Effector memory CD4-positive, alpha-beta T cell (primary cell): ENCODE results near the gene CLSTN1.
"Not testable (repeated sequence)": the region's sequence is repeated elsewhere in the genome, so short reads cannot be mapped to it uniquely, and the experiment has no call there.

ENCODE experiments used
- DNase-seq, 3 donors: peaks; one replicate each; pipeline ENCODE4 v3.0.0-alpha.2; 2020
- H3K27ac ChIP-seq: 2 replicates; pipeline ENCODE4 v1.7.0; 2013; ENCODE audit warnings: mild to moderate bottlenecking, low read length, moderate library complexity; ENCODE audit not compliant: insufficient read depth, poor library complexity, severe bottlenecking
- H3K27me3 ChIP-seq: replicated peaks from 2 replicates; pipeline ENCODE4 v1.7.0; 2013; ENCODE audit warnings: mild to moderate bottlenecking, low read length; ENCODE audit not compliant: insufficient read depth, control insufficient read depth, poor library complexity, severe bottlenecking
- H3K36me3 ChIP-seq: 2 replicates; pipeline ENCODE4 v1.7.0; 2013; ENCODE audit warnings: mild to moderate bottlenecking, low read length, moderate library complexity; ENCODE audit not compliant: control insufficient read depth, insufficient read depth
- H3K4me1 ChIP-seq: 2 replicates; pipeline ENCODE4 v1.7.0; 2013; ENCODE audit warnings: low read length, mild to moderate bottlenecking; ENCODE audit not compliant: control insufficient read depth, insufficient read depth, poor library complexity, severe bottlenecking
- H3K4me3 ChIP-seq: 2 replicates; pipeline ENCODE4 v1.7.0; 2013; ENCODE audit warnings: low read length, low read depth, mild to moderate bottlenecking; ENCODE audit not compliant: insufficient read depth, poor library complexity, severe bottlenecking
- H3K9me3 ChIP-seq: 2 replicates; pipeline ENCODE4 v1.7.0; 2013; ENCODE audit warnings: mild to moderate bottlenecking, low read length, moderate library complexity; ENCODE audit not compliant: control insufficient read depth

CLSTN1 gene

DNA sequence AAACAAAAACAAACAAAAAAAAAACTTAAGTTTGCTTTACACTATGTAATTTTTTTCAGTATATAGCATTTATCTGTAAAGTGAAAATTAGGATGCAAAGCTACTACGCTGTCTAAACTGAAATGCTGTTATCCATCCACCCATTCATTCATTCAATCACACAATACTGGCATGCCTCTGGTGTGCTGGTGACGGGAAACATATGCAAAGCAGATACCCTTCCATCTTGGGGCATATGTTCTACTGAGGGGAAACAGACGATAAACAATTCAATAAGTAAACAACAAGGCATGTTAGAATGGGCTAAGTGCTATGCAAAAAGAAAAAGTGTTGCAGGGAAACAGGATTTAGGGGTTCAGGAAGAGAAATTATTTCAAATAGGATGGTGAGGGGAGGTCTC lies 3.2 kb downstream of the CLSTN1 start:
- Histone ChIP-seq H3K4me3 (no peak overlapping the region), H3K36me3 (no peaks in the 10 kb centered on the region)

DNA sequence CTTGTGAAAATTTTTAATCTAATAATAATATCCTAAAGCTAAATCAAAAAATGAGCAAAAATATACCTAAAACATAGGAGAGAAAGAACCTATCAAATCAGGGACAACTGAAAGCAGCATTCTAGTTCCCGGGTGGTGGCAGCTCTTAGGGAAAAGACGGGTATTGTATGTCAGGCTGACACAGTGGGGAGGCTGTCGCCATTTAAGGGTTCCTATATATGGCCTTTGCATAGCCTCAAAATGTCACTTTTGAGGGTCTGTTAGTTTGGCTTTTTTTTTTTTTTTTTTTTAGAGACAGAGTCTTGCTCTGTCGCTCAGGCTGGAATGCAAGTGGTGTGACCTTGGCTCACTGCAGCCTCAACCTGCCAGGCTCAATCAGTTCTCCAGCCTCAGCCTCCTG lies 6.0 kb downstream of the CLSTN1 start:
- H3K4me1 ChIP-seq = peaks cover 11% of the 10 kb centered on the region
- no peaks in the 10 kb centered on the region for H3K36me3 ChIP-seq
- H3K27me3 ChIP-seq = no peaks in the 10 kb centered on the region
- DNase-seq = no peak
- no peak overlapping the region for H3K27ac ChIP-seq
- no peaks in the 10 kb centered on the region for H3K9me3 ChIP-seq
- no peak overlapping the region for H3K4me3 ChIP-seq

More for the DNA sequence above, 3.2 kb downstream of the CLSTN1 start:
- no peak for DNase-seq
- H3K27me3 ChIP-seq = no peaks in the 10 kb centered on the region
- H3K9me3 ChIP-seq = no peaks in the 10 kb centered on the region
- no peak overlapping the region for H3K27ac ChIP-seq
- peaks cover 27% of the 10 kb centered on the region for H3K4me1 ChIP-seq

- DNase-seq = no peak
- Histone ChIP-seq H3K4me1 (no peaks in the 10 kb centered on the region), H3K4me3 (no peak overlapping the region), H3K9me3 (no peaks in the 10 kb centered on the region), H3K27ac (no peak overlapping the region), H3K27me3 (no peaks in the 10 kb centered on the region), H3K36me3 (no peaks in the 10 kb centered on the region)
Measured at GRCh38 chr1:9816199-9816598, 7.6 kb downstream of the CLSTN1 start.

- Histone ChIP-seq H3K27me3 (no peaks in the 10 kb centered on the region), H3K27ac (no peak overlapping the region), H3K4me1 (no peaks in the 10 kb centered on the region), H3K9me3 (no peaks in the 10 kb centered on the region), H3K4me3 (no peak overlapping the region), H3K36me3 (no peaks in the 10 kb centered on the region)
- DNase-seq = no peak
Measured at GRCh38 chr1:9815150-9815549, 8.6 kb downstream of the CLSTN1 start.

DNA sequence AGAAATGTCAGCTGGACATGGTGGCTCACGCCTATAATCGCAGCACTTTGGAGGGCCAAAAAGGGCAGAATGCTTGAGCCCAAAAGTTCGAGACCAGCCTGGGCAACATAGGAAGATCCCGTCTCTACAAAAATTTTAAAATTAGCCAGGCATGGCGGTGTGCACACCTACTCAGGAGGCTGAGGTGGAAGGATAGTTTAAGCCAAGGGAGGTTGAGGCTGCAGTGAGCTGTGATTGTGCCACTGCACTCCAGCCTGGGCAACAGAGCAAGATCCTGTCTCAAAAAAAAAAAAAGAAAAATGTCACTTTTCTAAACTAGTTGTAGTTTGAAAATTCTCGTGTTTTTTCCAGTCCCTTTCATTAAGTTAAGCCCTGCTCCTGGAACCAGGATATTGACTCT lies 9.1 kb downstream of the CLSTN1 start:
- no peaks in the 10 kb centered on the region for H3K9me3 ChIP-seq
- H3K36me3 ChIP-seq = no peaks in the 10 kb centered on the region

GRCh38 chr1:9811239-9811966 lies 12.4 kb downstream of the CLSTN1 start:
- Histone ChIP-seq H3K27ac (no peak overlapping the region), H3K4me3 (no peak overlapping the region), H3K27me3 (no peaks in the 10 kb centered on the region), H3K4me1 (no peaks in the 10 kb centered on the region), H3K36me3 (no peaks in the 10 kb centered on the region), H3K9me3 (no peaks in the 10 kb centered on the region)
- DNase-seq = no peak

More for the DNA sequence above, 9.1 kb downstream of the CLSTN1 start:
- DNase-seq = no peak
- Histone ChIP-seq H3K4me1 (no peaks in the 10 kb centered on the region), H3K27ac (no peak overlapping the region), H3K4me3 (no peak overlapping the region), H3K27me3 (no peaks in the 10 kb centered on the region)

DNA sequence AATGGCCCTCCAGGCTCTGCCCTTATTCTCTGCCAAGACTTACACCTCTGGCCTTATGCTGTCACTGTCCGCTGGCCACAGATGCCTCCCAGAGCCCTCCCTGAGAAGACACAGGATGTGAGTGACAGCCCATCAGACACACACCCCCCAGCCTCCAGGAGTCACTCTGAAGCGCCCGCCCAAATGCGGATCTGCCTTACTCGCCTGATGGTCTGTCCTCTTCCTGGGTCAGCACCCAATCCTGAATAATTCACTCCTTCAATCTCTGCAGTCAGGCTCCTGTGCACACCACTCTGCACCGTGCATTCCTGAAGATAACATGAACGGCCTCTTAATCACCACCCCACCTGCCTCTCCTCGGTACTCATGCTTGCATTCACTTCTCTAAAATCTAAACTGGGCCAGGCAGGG lies 14.7 kb downstream of the CLSTN1 start:
- H3K27me3 ChIP-seq = no peaks in the 10 kb centered on the region
- peaks cover 4% of the 10 kb centered on the region for H3K4me1 ChIP-seq
- H3K9me3 ChIP-seq = no peaks in the 10 kb centered on the region
- DNase-seq = no peak
- no peak overlapping the region for H3K27ac ChIP-seq
- H3K4me3 ChIP-seq = no peak overlapping the region
- H3K36me3 ChIP-seq = no peaks in the 10 kb centered on the region

GRCh38 chr1:9808459-9808858 lies 15.3 kb downstream of the CLSTN1 start:
- Histone ChIP-seq H3K27me3 (no peaks in the 10 kb centered on the region), H3K4me1 (peaks cover 4% of the 10 kb centered on the region), H3K9me3 (no peaks in the 10 kb centered on the region), H3K27ac (no peak overlapping the region), H3K4me3 (no peak overlapping the region), H3K36me3 (no peaks in the 10 kb centered on the region)
- DNase-seq = no peak

GRCh38 chr1:9807541-9807940 lies 16.2 kb downstream of the CLSTN1 start:
- no peak for DNase-seq
- Histone ChIP-seq H3K27me3 (no peaks in the 10 kb centered on the region), H3K4me3 (no peak overlapping the region), H3K4me1 (peaks cover 4% of the 10 kb centered on the region), H3K9me3 (no peaks in the 10 kb centered on the region), H3K36me3 (no peaks in the 10 kb centered on the region), H3K27ac (no peak overlapping the region)

DNA sequence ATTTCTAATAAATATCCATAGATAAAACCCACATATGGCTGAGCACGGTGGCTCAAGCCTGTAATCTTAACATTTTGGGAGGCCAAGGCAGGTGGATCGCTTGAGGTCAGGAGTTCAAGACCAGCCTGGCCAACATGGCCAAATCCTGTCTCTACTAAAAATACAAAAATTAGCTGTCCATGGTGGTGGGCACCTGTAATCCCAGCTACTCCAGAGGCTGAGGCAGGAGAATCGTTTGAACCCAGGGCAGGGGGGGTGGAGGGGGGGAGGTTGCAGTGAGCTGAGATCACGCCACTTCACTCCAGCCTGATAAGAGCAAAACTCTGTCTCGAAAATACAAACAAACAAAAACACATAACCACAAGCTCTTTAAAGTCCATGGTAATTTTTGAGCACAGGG lies 17.8 kb downstream of the CLSTN1 start:
- H3K36me3 ChIP-seq, H3K27ac ChIP-seq, H3K9me3 ChIP-seq, H3K4me1 ChIP-seq, H3K4me3 ChIP-seq, DNase-seq, H3K27me3 ChIP-seq: not testable (repeated sequence)
